HAP-1 (cell line): ENCODE results near the gene SYCE1L.
"Not testable (repeated sequence)": the region's sequence is repeated elsewhere in the genome, so short reads cannot be mapped to it uniquely, and the experiment has no call there.

Experiments
- DNase-seq, 2 experiments: peaks; one replicate each; pipeline ENCODE4 v3.0.0-alpha.2; 2016 to 2020; ENCODE audit warnings: low spot score in 2 of 2
- H3K27me3 ChIP-seq: fragments of 250-450 bp; sonication (Bioruptor Pico); 2 replicates; pipeline ENCODE4 v1.5.1; 2020; ENCODE audit warnings: low read depth, mild to moderate bottlenecking, moderate library complexity
- H3K36me3 ChIP-seq: fragments of 250-450 bp; sonication (Bioruptor Pico); replicated peaks from 2 replicates; pipeline ENCODE4 v1.5.1; 2020; ENCODE audit warnings: mild to moderate bottlenecking
- H3K4me1 ChIP-seq: fragments of 250-450 bp; sonication (Bioruptor Pico); 2 replicates; pipeline ENCODE4 v1.5.1; 2020; ENCODE audit warnings: mild to moderate bottlenecking
- H3K4me3 ChIP-seq: fragments of 250-450 bp; sonication (Bioruptor Pico); 2 replicates; pipeline ENCODE4 v1.5.1; 2020; ENCODE audit warnings: mild to moderate bottlenecking, moderate library complexity
- H3K9me3 ChIP-seq: fragments of 250-450 bp; sonication (Bioruptor Pico); 2 replicates; pipeline ENCODE4 v1.5.1; 2020; ENCODE audit warnings: mild to moderate bottlenecking, moderate library complexity
- in situ Hi-C: fragments of 300-500 bp; cut with MboI; formaldehyde crosslinking; loops from 3 replicates; pipeline ENCODE4 v1.14.3; 2020; ENCODE audit warnings: low sequenced_read_pairs, inconsistent platforms, mixed read lengths

The SYCE1L gene

GRCh38 chr16:77238593-77238992, 39.4 kb downstream of the SYCE1L start:
- Histone ChIP-seq H3K9me3 (no peaks in the 10 kb centered on the region), H3K4me1 (no peaks in the 10 kb centered on the region; the same call in 1 of the 2 replicates), H3K27me3 (no peaks in the 10 kb centered on the region; the same call in 1 of the 2 replicates), H3K36me3 (no peaks in the 10 kb centered on the region), H3K4me3 (no peak overlapping the region)
- in situ Hi-C loops, result loop anchor here (5.0 to 10.0 kb wide), 2 partner anchors 349 to 726 kb away; no protein-coding TSS in a partner anchor
- no peak for DNase-seq

GRCh38 chr16:77242471-77242870, 43.3 kb downstream of the SYCE1L start:
- H3K9me3 ChIP-seq, H3K4me3 ChIP-seq, H3K27me3 ChIP-seq, DNase-seq, H3K36me3 ChIP-seq, in situ Hi-C loops, H3K4me1 ChIP-seq: not testable (repeated sequence)

GRCh38 chr16:77246150-77246549, 46.9 kb downstream of the SYCE1L start:
- in situ Hi-C loops, result no loop called here
- Histone ChIP-seq H3K4me3 (no peak overlapping the region), H3K4me1 (no peaks in the 10 kb centered on the region), H3K36me3 (no peaks in the 10 kb centered on the region), H3K27me3 (no peaks in the 10 kb centered on the region), H3K9me3 (no peaks in the 10 kb centered on the region)
- no peak for DNase-seq

- no peak overlapping the region for H3K4me3 ChIP-seq
- no peaks in the 10 kb centered on the region for H3K4me1 ChIP-seq
- no peaks in the 10 kb centered on the region for H3K36me3 ChIP-seq
- H3K9me3 ChIP-seq, result no peaks in the 10 kb centered on the region
- no peaks in the 10 kb centered on the region for H3K27me3 ChIP-seq
- no peak for DNase-seq
- in situ Hi-C loops, result no loop called here
Measured at GRCh38 chr16:77250400-77250799, 51.2 kb downstream of the SYCE1L start.
